ENCODE measurements around the gene MRAS.
"Not testable (repeated sequence)": the region's sequence is repeated elsewhere in the genome, so short reads cannot be mapped to it uniquely, and the experiment has no call there.

MRAS gene

GRCh38 chr3:138397983-138398382 is 49.6 kb downstream of the MRAS start:
- no peak overlapping the region for H3K4me3 Mint-ChIP-seq
- H3K27ac Mint-ChIP-seq = no peak overlapping the region
- ATAC-seq (replicated peaks) (no peak), DNase-seq (no peak)
- peaks cover 40% of the 10 kb centered on the region in 2 donors for H3K27me3 Mint-ChIP-seq
- no peaks in the 10 kb centered on the region for H3K9me3 Mint-ChIP-seq
- no peaks in the 10 kb centered on the region for H3K36me3 Mint-ChIP-seq
- H3K4me1 Mint-ChIP-seq = peaks cover 5 to 9% of the 10 kb centered on the region in 2 donors

GRCh38 chr3:138398791-138399575 is 50.6 kb downstream of the MRAS start:
- no peak for DNase-seq
- no peak overlapping the region for H3K4me3 Mint-ChIP-seq
- H3K9me3 Mint-ChIP-seq = no peaks in the 10 kb centered on the region

GRCh38 chr3:138399766-138400165 is 51.4 kb downstream of the MRAS start:
- H3K4me3 Mint-ChIP-seq = no peak overlapping the region
- H3K27ac Mint-ChIP-seq = no peak overlapping the region
- no peaks in the 10 kb centered on the region for H3K36me3 Mint-ChIP-seq
- DNase-seq = no peak
- H3K9me3 Mint-ChIP-seq = no peaks in the 10 kb centered on the region
- ATAC-seq (replicated peaks) = no peak
- H3K4me1 Mint-ChIP-seq = peaks cover 5 to 9% of the 10 kb centered on the region in 2 donors
- peaks cover 37 to 44% of the 10 kb centered on the region in 2 donors for H3K27me3 Mint-ChIP-seq

More at GRCh38 chr3:138398791-138399575, 50.6 kb downstream of the MRAS start:
- no peak overlapping the region for H3K27ac Mint-ChIP-seq
- H3K36me3 Mint-ChIP-seq = no peaks in the 10 kb centered on the region
- peaks cover 38 to 41% of the 10 kb centered on the region in 2 donors for H3K27me3 Mint-ChIP-seq
- no peak for ATAC-seq (replicated peaks)
- H3K4me1 Mint-ChIP-seq = peaks cover 5 to 9% of the 10 kb centered on the region in 2 donors

- no peaks in the 10 kb centered on the region for H3K36me3 Mint-ChIP-seq
- H3K4me1 Mint-ChIP-seq = peaks cover 5 to 9% of the 10 kb centered on the region in 2 donors
- no peak for ATAC-seq (replicated peaks)
- H3K9me3 Mint-ChIP-seq = no peaks in the 10 kb centered on the region
- no peak for DNase-seq
- H3K4me3 Mint-ChIP-seq = no peak overlapping the region
- H3K27me3 Mint-ChIP-seq = peaks cover 34 to 41% of the 10 kb centered on the region in 2 donors
- H3K27ac Mint-ChIP-seq = no peak overlapping the region
These were observed 52.3 kb downstream of the MRAS start for GRCh38 chr3:138400651-138401070.

- Mint-ChIP-seq H3K36me3 (no peaks in the 10 kb centered on the region), H3K4me1 (peaks cover under 1 to 2% of the 10 kb centered on the region in 2 donors), H3K27ac (no peak overlapping the region), H3K27me3 (peaks cover 29 to 35% of the 10 kb centered on the region in 2 donors), H3K9me3 (no peaks in the 10 kb centered on the region), H3K4me3 (no peak overlapping the region)
- no peak for DNase-seq
- no peak for ATAC-seq (replicated peaks)
These were observed 53.5 kb downstream of the MRAS start for GRCh38 chr3:138401834-138402233.

- H3K36me3 Mint-ChIP-seq = no peaks in the 10 kb centered on the region
- no peak overlapping the region for H3K27ac Mint-ChIP-seq
- no peak overlapping the region for H3K4me3 Mint-ChIP-seq
- H3K9me3 Mint-ChIP-seq = no peaks in the 10 kb centered on the region
- ATAC-seq (replicated peaks) (no peak), DNase-seq (no peak)
- H3K27me3 Mint-ChIP-seq = peaks cover 37% of the 10 kb centered on the region in 2 donors
- no peaks in the 10 kb centered on the region for H3K4me1 Mint-ChIP-seq
These were observed 55.7 kb downstream of the MRAS start for GRCh38 chr3:138404121-138404520.

- Mint-ChIP-seq H3K36me3 (no peaks in the 10 kb centered on the region), H3K27ac (no peak overlapping the region), H3K4me1 (no peaks in the 10 kb centered on the region), H3K9me3 (no peaks in the 10 kb centered on the region), H3K27me3 (peaks cover 37 to 38% of the 10 kb centered on the region in 2 donors), H3K4me3 (no peak overlapping the region)
- DNase-seq = no peak
- no peak for ATAC-seq (replicated peaks)
These were observed 56.6 kb downstream of the MRAS start for GRCh38 chr3:138405001-138405400.

GRCh38 chr3:138405486-138405885 is 57.1 kb downstream of the MRAS start:
- peaks cover 0 to 1% of the 10 kb centered on the region in 2 donors for H3K4me1 Mint-ChIP-seq
- H3K36me3 Mint-ChIP-seq = no peaks in the 10 kb centered on the region
- no peak overlapping the region for H3K27ac Mint-ChIP-seq
- DNase-seq (no peak), ATAC-seq (replicated peaks) (no peak)
- no peak overlapping the region for H3K4me3 Mint-ChIP-seq
- H3K27me3 Mint-ChIP-seq = peaks cover 38 to 41% of the 10 kb centered on the region in 2 donors
- H3K9me3 Mint-ChIP-seq = no peaks in the 10 kb centered on the region

GRCh38 chr3:138406606-138407005 is 58.2 kb downstream of the MRAS start:
- H3K4me3 Mint-ChIP-seq = no peak overlapping the region
- no peak overlapping the region for H3K27ac Mint-ChIP-seq

GRCh38 chr3:138407236-138407907 is 59.0 kb downstream of the MRAS start:
- no peak for DNase-seq
- peaks cover 3 to 5% of the 10 kb centered on the region in 2 donors for H3K4me1 Mint-ChIP-seq
- no peak for ATAC-seq (replicated peaks)
- no peaks in the 10 kb centered on the region for H3K9me3 Mint-ChIP-seq
- peaks cover 35 to 42% of the 10 kb centered on the region in 2 donors for H3K27me3 Mint-ChIP-seq
- no peak overlapping the region for H3K4me3 Mint-ChIP-seq
- H3K27ac Mint-ChIP-seq = no peak overlapping the region
- no peaks in the 10 kb centered on the region for H3K36me3 Mint-ChIP-seq

More at GRCh38 chr3:138406606-138407005, 58.2 kb downstream of the MRAS start:
- H3K9me3 Mint-ChIP-seq = no peaks in the 10 kb centered on the region
- H3K36me3 Mint-ChIP-seq = no peaks in the 10 kb centered on the region
- DNase-seq (no peak), ATAC-seq (replicated peaks) (no peak)
- peaks cover 3 to 5% of the 10 kb centered on the region in 2 donors for H3K4me1 Mint-ChIP-seq
- peaks cover 34 to 36% of the 10 kb centered on the region in 2 donors for H3K27me3 Mint-ChIP-seq

GRCh38 chr3:138408751-138409570 is 60.6 kb downstream of the MRAS start:
- ATAC-seq (replicated peaks) (no peak), DNase-seq (no peak)
- Mint-ChIP-seq H3K4me1 (peaks cover 5 to 6% of the 10 kb centered on the region in 2 donors), H3K27ac (no peak overlapping the region), H3K36me3 (no peaks in the 10 kb centered on the region), H3K9me3 (no peaks in the 10 kb centered on the region), H3K4me3 (no peak overlapping the region), H3K27me3 (peaks cover 38 to 48% of the 10 kb centered on the region in 2 donors)

- H3K36me3 Mint-ChIP-seq = no peaks in the 10 kb centered on the region
- ATAC-seq (replicated peaks) (no peak), DNase-seq (no peak)
- H3K27me3 Mint-ChIP-seq = peaks cover 27 to 56% of the 10 kb centered on the region in 2 donors
- H3K4me3 Mint-ChIP-seq = no peak overlapping the region
- no peak overlapping the region for H3K27ac Mint-ChIP-seq
- no peaks in the 10 kb centered on the region for H3K9me3 Mint-ChIP-seq
- H3K4me1 Mint-ChIP-seq = peaks cover 5 to 6% of the 10 kb centered on the region in 2 donors
These were observed 64.6 kb downstream of the MRAS start for GRCh38 chr3:138412821-138413551.

GRCh38 chr3:138416236-138416635 is 67.9 kb downstream of the MRAS start:
- not testable (repeated sequence) for H3K36me3 Mint-ChIP-seq; DNase-seq; H3K4me3 Mint-ChIP-seq; H3K4me1 Mint-ChIP-seq; H3K9me3 Mint-ChIP-seq; ATAC-seq (replicated peaks); H3K27ac Mint-ChIP-seq
- H3K27me3 Mint-ChIP-seq = peaks cover 33 to 63% of the 10 kb centered on the region in 2 donors
